Measurements from ENCODE around the gene KCNQ1.

Gene KCNQ1

GRCh38 chr11:2410616-2411015, 34.2 kb upstream of the KCNQ1 start:
- DNase-seq, result no peak

- DNase-seq, result no peak
These were observed 33.1 kb upstream of the KCNQ1 start for GRCh38 chr11:2411446-2412305.

- DNase-seq, result no peak
These were observed 32.5 kb upstream of the KCNQ1 start for GRCh38 chr11:2412323-2412722.

GRCh38 chr11:2413742-2414579, 30.8 kb upstream of the KCNQ1 start:
- no peak for DNase-seq

- no peak for DNase-seq
These were observed 30.2 kb upstream of the KCNQ1 start for GRCh38 chr11:2414616-2415015.

- no peak for DNase-seq
These were observed 29.6 kb upstream of the KCNQ1 start for GRCh38 chr11:2415171-2415570.

- no peak for DNase-seq
These were observed 29.0 kb upstream of the KCNQ1 start for GRCh38 chr11:2415601-2416380.

GRCh38 chr11:2416765-2417164, 28.0 kb upstream of the KCNQ1 start:
- DNase-seq, result no peak

GRCh38 chr11:2417856-2418692, 26.7 kb upstream of the KCNQ1 start:
- DNase-seq, result no peak

GRCh38 chr11:2418693-2419360, 26.0 kb upstream of the KCNQ1 start:
- DNase-seq, result no peak

GRCh38 chr11:2419638-2420501, 24.9 kb upstream of the KCNQ1 start:
- peak; percentile 26 for DNase-seq

- peak; percentile 36 for DNase-seq
These were observed 24.1 kb upstream of the KCNQ1 start for GRCh38 chr11:2420502-2421225.

GRCh38 chr11:2421226-2421994, 23.4 kb upstream of the KCNQ1 start:
- DNase-seq, result no peak

GRCh38 chr11:2421996-2422395, 22.8 kb upstream of the KCNQ1 start:
- DNase-seq, result no peak

- no peak for DNase-seq
These were observed 22.2 kb upstream of the KCNQ1 start for GRCh38 chr11:2422461-2423156.

- no peak for DNase-seq
These were observed 21.4 kb upstream of the KCNQ1 start for GRCh38 chr11:2423157-2424025.

- no peak for DNase-seq
These were observed 19.9 kb upstream of the KCNQ1 start for GRCh38 chr11:2424811-2425495.

Data from KG1 (cell line).